ENCODE data around the gene DISC1. TPM values are rescaled to one million over a fixed set of nuclear protein-coding genes. Genes with fewer than 3 reads are reported as not detected.

The DISC1 gene
- total RNA-seq, 2 experiments from 2014 or later, result 2.8 to 3.9 TPM

DNA sequence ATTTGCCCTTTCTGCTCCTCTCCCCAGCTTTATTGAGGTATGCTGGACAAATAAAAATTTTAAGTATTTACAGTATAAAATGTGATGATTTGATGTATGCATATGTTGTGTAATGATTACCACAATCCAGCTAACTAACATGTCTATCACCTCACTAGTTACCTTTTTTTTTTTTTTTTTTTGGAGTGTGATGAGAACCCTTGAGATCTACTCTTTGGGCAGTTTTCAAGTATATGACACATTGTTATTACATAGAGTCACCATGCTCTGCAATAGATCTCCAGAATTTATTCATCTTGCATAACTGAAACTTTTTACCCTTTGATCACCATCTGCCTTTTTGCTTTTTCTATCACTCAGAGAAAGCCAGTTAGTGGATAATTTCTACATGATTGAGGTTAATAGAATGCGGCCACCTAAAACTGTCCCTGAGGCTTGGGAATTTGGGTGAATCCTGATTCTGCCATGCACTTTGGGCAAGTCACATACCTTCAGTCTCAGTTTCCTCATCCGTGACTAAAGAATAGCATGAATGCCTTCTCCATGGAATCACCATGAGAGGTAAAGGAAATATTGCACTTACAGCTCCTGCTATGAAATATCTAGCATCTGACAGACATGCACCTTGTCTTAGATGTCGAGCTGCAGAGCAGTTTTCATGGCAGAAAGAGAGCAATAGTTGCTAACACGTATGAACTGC is 295.2 kb downstream of the DISC1 start:
- intact Hi-C loops (cut with micrococcal nuclease), result no loop called here
- ChIA-PET CTCF (interaction anchor here (4.1 kb wide), 1 partner anchor 10 kb away, joined by 18 read pairs; no protein-coding TSS in a partner anchor), POLR2A (interaction anchor here (0.9 kb wide), 1 partner anchor 52 kb away, joined by 3 read pairs; no protein-coding TSS in a partner anchor)
- H3K36me3 Mint-ChIP-seq, result no peaks in the 10 kb centered on the region
- H3K4me1 Mint-ChIP-seq (ENCODE audit: low read depth), result peaks cover 44% of the 10 kb centered on the region
- no peaks in the 10 kb centered on the region for H3K27me3 Mint-ChIP-seq
- no peaks in the 10 kb centered on the region for H3K9me3 Mint-ChIP-seq
- no peak overlapping the region for H3K27ac Mint-ChIP-seq
- no peak overlapping the region for H3K4me3 Mint-ChIP-seq
- DNase-seq, result no peak

DNA sequence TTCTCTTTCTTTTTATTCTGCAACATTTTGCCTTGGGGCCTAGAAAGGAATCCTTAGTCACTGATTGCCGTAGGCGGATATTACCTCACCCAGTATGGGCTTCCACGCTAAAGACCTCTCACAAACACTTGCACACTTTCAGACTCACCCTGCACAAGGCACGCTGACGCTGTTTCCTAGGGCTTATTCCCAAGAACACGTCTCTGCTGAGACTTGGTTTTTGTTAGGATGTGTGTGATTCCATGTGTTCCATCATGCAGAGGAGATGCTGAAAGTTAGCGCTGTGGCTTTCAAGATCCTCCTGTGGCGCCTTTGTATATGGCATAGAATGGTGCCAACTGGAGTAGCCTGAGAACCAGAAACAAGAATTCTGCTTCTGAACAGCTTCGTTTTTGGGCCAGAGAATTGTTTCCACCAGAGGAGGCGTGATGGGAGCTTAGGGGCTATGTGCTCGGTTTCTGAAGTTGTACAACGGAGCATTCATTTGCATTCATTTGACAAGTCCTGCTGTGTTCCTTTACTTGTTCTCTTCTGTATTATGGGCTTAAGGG is 297.0 kb downstream of the DISC1 start:
- peaks cover 26% of the 10 kb centered on the region for H3K4me1 Mint-ChIP-seq (ENCODE audit: low read depth)
- no peak for DNase-seq
- H3K4me3 Mint-ChIP-seq, result no peak overlapping the region
- intact Hi-C loops (cut with micrococcal nuclease), result no loop called here
- H3K9me3 Mint-ChIP-seq, result no peaks in the 10 kb centered on the region
- H3K36me3 Mint-ChIP-seq, result no peaks in the 10 kb centered on the region
- ChIA-PET POLR2A (no interaction called here), CTCF (interaction anchor here (0.8 to 1.1 kb wide), 2 partner anchors 9 to 57 kb away, joined by 3 to 4 read pairs; no protein-coding TSS in a partner anchor)
- H3K27me3 Mint-ChIP-seq, result no peaks in the 10 kb centered on the region
- H3K27ac Mint-ChIP-seq, result no peak overlapping the region

DNA sequence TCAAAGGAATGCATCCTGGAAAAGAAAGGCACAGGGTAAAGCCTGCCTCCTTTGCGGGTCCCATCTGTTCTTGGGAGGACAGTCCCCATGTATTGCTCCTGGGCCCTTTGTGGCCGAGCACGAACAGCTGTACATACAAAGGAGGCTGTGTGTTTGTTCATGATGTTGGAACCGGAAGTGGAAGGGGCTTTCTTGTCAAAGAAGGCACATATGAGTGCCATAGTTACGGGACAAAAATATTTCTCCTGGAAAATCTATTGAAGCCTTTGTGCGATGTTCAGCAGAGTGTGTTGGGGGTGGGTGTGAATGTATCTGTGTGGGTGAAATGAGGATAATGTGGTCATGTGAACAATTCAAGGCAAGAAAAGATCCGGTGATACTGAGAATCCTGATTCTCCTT is 297.6 kb downstream of the DISC1 start:
- DNase-seq, result no peak
- no peak overlapping the region for H3K4me3 Mint-ChIP-seq
- POLR2A ChIA-PET, result no interaction called here
- no peaks in the 10 kb centered on the region for H3K9me3 Mint-ChIP-seq
- intact Hi-C loops (cut with micrococcal nuclease), result no loop called here
- peaks cover 20% of the 10 kb centered on the region for H3K4me1 Mint-ChIP-seq (ENCODE audit: low read depth)
- H3K36me3 Mint-ChIP-seq, result no peaks in the 10 kb centered on the region
- CTCF ChIA-PET, result interaction anchor here (0.8 to 1.1 kb wide), 2 partner anchors 9 to 58 kb away, joined by 3 to 4 read pairs; no protein-coding TSS in a partner anchor
- no peaks in the 10 kb centered on the region for H3K27me3 Mint-ChIP-seq
- H3K27ac Mint-ChIP-seq, result no peak overlapping the region

- ChIA-PET POLR2A (no interaction called here), CTCF (interaction anchor here (1.1 kb wide), 1 partner anchor 60 kb away, joined by 3 read pairs; no protein-coding TSS in a partner anchor)
- intact Hi-C loops (cut with micrococcal nuclease), result no loop called here
- Mint-ChIP-seq H3K36me3 (no peaks in the 10 kb centered on the region), H3K9me3 (no peaks in the 10 kb centered on the region), H3K27me3 (no peaks in the 10 kb centered on the region), H3K4me1 (ENCODE audit: low read depth) (peaks cover 15% of the 10 kb centered on the region), H3K27ac (no peak overlapping the region), H3K4me3 (no peak overlapping the region)
- no peak for DNase-seq
These were observed 299.3 kb downstream of the DISC1 start for GRCh38 chr1:231925864-231926263.

GRCh38 chr1:231926340-231926739 is 299.8 kb downstream of the DISC1 start:
- intact Hi-C loops (cut with micrococcal nuclease), result no loop called here
- H3K4me1 Mint-ChIP-seq (ENCODE audit: low read depth), result peaks cover 15% of the 10 kb centered on the region
- no peaks in the 10 kb centered on the region for H3K36me3 Mint-ChIP-seq
- no peak overlapping the region for H3K4me3 Mint-ChIP-seq
- H3K27me3 Mint-ChIP-seq, result no peaks in the 10 kb centered on the region
- no peaks in the 10 kb centered on the region for H3K9me3 Mint-ChIP-seq
- no peak overlapping the region for H3K27ac Mint-ChIP-seq
- no peak for DNase-seq
- CTCF ChIA-PET, result interaction anchor here (1.1 kb wide), 1 partner anchor 60 kb away, joined by 3 read pairs; no protein-coding TSS in a partner anchor
- POLR2A ChIA-PET, result no interaction called here

DNA sequence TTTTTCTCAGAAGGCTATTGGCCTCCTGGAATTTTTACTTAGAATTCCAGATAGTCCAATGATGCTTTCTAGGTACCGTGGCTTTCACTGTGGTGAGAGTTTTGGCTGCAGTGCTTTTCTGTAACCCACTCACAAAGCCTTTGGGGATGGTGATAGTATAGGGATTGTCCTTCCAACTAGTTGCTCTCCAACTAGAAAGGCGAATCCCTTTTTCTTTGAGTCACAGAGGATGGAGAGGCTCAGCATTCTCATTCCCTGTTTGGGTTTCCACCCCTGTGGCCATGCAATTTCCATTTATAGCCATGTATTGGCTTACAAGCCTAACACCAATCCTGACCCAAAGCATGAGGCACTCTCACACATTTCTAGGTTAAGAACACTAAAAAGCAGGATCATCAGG is 300.3 kb downstream of the DISC1 start:
- Mint-ChIP-seq H3K4me1 (ENCODE audit: low read depth) (peaks cover 13% of the 10 kb centered on the region), H3K9me3 (peaks cover 2% of the 10 kb centered on the region), H3K36me3 (no peaks in the 10 kb centered on the region), H3K27ac (no peak overlapping the region), H3K4me3 (no peak overlapping the region), H3K27me3 (no peaks in the 10 kb centered on the region)
- POLR2A ChIA-PET, result no interaction called here
- CTCF ChIA-PET, result interaction anchor here (1.1 kb wide), 1 partner anchor 61 kb away, joined by 3 read pairs; no protein-coding TSS in a partner anchor
- no peak for DNase-seq
- intact Hi-C loops (cut with micrococcal nuclease), result no loop called here

DNA sequence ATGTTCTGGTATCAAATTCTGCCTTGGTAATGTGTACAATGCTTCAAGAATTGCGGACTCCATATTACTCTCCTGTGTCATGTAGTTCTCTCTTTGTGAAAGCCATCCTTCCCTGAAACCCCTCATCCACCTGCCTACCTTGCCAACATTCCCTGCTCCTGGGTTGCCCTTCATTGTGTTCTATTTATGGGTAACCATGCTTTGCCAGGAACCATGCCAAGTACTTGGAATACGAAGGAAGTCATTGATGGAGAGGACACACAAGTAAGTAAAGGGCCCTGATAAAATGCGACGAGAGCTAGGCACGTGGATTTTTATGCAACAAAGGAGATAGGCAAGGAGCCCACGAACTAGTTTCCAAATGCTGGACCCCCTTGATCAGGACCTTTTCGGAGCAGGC is 300.8 kb downstream of the DISC1 start:
- Mint-ChIP-seq H3K9me3 (peaks cover 5% of the 10 kb centered on the region), H3K4me3 (no peak overlapping the region), H3K27ac (no peak overlapping the region), H3K27me3 (no peaks in the 10 kb centered on the region), H3K36me3 (no peaks in the 10 kb centered on the region), H3K4me1 (ENCODE audit: low read depth) (peaks cover 10% of the 10 kb centered on the region)
- no peak for DNase-seq
- intact Hi-C loops (cut with micrococcal nuclease), result no loop called here
- ChIA-PET POLR2A (no interaction called here), CTCF (no interaction called here)

DNA sequence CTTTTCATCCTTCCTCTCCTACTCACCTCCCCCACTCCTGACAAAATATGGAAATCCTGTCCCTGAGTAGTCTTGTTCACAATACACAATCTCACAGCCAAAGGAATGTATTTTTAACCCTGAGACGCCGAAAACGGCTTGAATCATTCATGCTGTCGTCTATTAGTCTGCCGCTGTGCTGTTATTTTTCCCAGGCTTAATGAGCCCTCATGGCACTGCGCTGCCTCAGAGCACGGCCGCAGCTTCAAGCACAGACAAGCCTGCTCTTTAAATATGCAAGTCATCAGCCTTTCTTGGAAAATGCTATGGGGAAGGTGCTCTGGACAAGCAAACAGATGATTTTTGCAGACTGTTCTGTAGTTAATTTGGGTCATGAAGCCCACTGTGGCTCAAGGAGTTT is 302.7 kb downstream of the DISC1 start:
- Mint-ChIP-seq H3K36me3 (no peaks in the 10 kb centered on the region), H3K27ac (no peak overlapping the region), H3K4me1 (ENCODE audit: low read depth) (peaks cover 10% of the 10 kb centered on the region), H3K9me3 (peaks cover 8% of the 10 kb centered on the region), H3K4me3 (no peak overlapping the region), H3K27me3 (no peaks in the 10 kb centered on the region)
- CTCF ChIA-PET, result interaction anchor here (0.6 to 3.6 kb wide), 2 partner anchors 15 to 62 kb away, joined by 3 to 55 read pairs; no protein-coding TSS in a partner anchor
- POLR2A ChIA-PET, result no interaction called here
- DNase-seq, result no peak
- intact Hi-C loops (cut with micrococcal nuclease), result no loop called here

DNA sequence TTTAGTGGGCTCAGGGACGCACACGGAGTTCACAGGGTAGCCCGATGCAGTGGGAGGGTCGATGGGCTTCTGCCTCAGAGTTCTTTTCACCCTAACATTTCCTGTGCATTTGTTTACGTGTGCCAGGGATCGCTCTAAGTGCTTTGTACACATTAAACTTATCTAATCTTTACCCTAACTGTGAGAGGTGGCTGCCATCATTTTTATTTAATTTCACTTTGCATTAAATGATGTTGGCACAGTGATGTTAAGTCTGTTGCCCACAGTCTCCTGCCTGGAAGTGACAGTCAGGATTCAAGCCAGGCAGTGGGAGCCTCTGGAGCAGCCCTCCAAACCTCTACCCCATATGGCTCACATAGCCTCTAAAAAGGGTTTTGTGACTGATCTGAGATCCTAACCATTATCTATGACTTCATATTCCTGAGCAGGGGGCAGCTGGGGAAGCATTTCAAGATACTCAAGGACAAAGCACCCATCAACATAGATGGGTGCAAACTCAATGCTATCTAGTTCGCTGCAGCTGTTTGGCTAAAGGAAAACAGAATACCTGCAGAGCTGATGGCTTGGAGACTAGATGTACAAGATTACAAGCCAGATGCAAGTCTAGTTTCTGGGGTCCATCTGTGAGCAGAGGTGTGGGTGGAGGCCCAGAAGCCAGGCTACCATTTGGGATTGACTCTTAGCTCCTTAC is 303.8 kb downstream of the DISC1 start:
- CTCF ChIA-PET, result interaction anchor here (2.6 to 3.6 kb wide), 2 partner anchors 11 to 63 kb away, joined by 18 to 55 read pairs; no protein-coding TSS in a partner anchor
- no peak overlapping the region for H3K27ac Mint-ChIP-seq
- peaks cover 10% of the 10 kb centered on the region for H3K4me1 Mint-ChIP-seq (ENCODE audit: low read depth)
- DNase-seq, result no peak
- H3K27me3 Mint-ChIP-seq, result no peaks in the 10 kb centered on the region
- intact Hi-C loops (cut with micrococcal nuclease), result no loop called here
- no peaks in the 10 kb centered on the region for H3K36me3 Mint-ChIP-seq
- H3K9me3 Mint-ChIP-seq, result peaks cover 8% of the 10 kb centered on the region
- POLR2A ChIA-PET, result no interaction called here
- no peak overlapping the region for H3K4me3 Mint-ChIP-seq

DNA sequence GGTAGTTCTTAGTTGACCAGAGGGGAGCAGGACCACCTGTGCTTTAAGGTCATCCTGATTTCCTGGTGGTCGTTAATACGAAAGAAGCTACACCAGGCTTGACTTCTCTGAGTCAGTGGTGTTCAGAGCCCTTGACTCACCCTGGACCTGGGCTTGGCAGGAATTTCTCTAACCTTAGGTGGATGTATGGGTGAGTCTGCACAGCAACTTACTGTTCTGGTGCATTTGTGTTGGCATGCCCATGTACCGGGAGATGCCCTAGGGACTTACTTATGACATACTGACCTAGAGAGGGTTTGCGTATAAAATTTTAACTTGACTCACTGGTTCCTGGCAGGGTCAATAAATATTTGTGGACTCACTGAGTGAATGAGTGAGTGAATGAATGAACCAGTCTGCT is 304.6 kb downstream of the DISC1 start:
- Mint-ChIP-seq H3K9me3 (peaks cover 8% of the 10 kb centered on the region), H3K4me3 (no peak overlapping the region), H3K27ac (no peak overlapping the region), H3K36me3 (no peaks in the 10 kb centered on the region), H3K4me1 (ENCODE audit: low read depth) (peaks cover 10% of the 10 kb centered on the region), H3K27me3 (no peaks in the 10 kb centered on the region)
- DNase-seq, result no peak
- intact Hi-C loops (cut with micrococcal nuclease), result no loop called here
- ChIA-PET POLR2A (interaction anchor here (0.6 kb wide), 1 partner anchor 13 kb away, joined by 3 read pairs; no protein-coding TSS in a partner anchor), CTCF (interaction anchor here (0.6 to 3.6 kb wide), 8 partner anchors 12 to 290 kb away, joined by 3 to 55 read pairs (median 4); no protein-coding TSS in a partner anchor)

- ChIA-PET CTCF (interaction anchor here (0.6 to 3.6 kb wide), 9 partner anchors 12 to 175 kb away, joined by 3 to 55 read pairs (median 5); no protein-coding TSS in a partner anchor), POLR2A (no interaction called here)
- no peaks in the 10 kb centered on the region for H3K36me3 Mint-ChIP-seq
- DNase-seq, result peak; percentile 60
- no peak overlapping the region for H3K27ac Mint-ChIP-seq
- H3K9me3 Mint-ChIP-seq, result peaks cover 8% of the 10 kb centered on the region
- intact Hi-C loops (cut with micrococcal nuclease), result loop anchor here (2.0 kb wide), 1 partner anchor 65 kb away; no protein-coding TSS in a partner anchor
- H3K4me3 Mint-ChIP-seq, result no peak overlapping the region
- H3K4me1 Mint-ChIP-seq (ENCODE audit: low read depth), result peaks cover 10% of the 10 kb centered on the region
- H3K27me3 Mint-ChIP-seq, result no peaks in the 10 kb centered on the region
These were observed 305.4 kb downstream of the DISC1 start for GRCh38 chr1:231931846-231932454.

Data from activated CD4-positive, alpha-beta memory T cell treated with anti-CD3 and anti-CD28 coated beads for 36 hours (primary cell).